HG03354 (cell line): ENCODE data around the gene MPPED1.

Experiments used
- ATAC-seq: cut with Tn5 transposase; IDR thresholded peaks from one replicate; pipeline ENCODE4 v1.9.1; 2021; ENCODE audit warnings: mild to moderate bottlenecking; ENCODE audit not compliant: unreplicated experiment, poor library complexity, severe bottlenecking

Gene MPPED1

GRCh38 chr22:43441751-43442150, 29.9 kb downstream of the MPPED1 start:
- no peak for ATAC-seq

GRCh38 chr22:43442386-43443151, 30.8 kb downstream of the MPPED1 start:
- ATAC-seq, result no peak

- no peak for ATAC-seq
Observed at GRCh38 chr22:43443152-43443471, 31.3 kb downstream of the MPPED1 start.

- ATAC-seq, result no peak
Observed at GRCh38 chr22:43446037-43446803, 34.4 kb downstream of the MPPED1 start.

GRCh38 chr22:43446916-43447315, 35.1 kb downstream of the MPPED1 start:
- ATAC-seq, result no peak

- no peak for ATAC-seq
Observed at GRCh38 chr22:43447380-43447779, 35.6 kb downstream of the MPPED1 start.

- no peak for ATAC-seq
Observed at GRCh38 chr22:43448048-43448447, 36.2 kb downstream of the MPPED1 start.

GRCh38 chr22:43449205-43449830, 37.5 kb downstream of the MPPED1 start:
- no peak for ATAC-seq

GRCh38 chr22:43449831-43450225, 38.0 kb downstream of the MPPED1 start:
- ATAC-seq, result no peak

- no peak for ATAC-seq
Observed at GRCh38 chr22:43451371-43452050, 39.7 kb downstream of the MPPED1 start.

- ATAC-seq, result no peak
Observed at GRCh38 chr22:43455846-43456245, 44.0 kb downstream of the MPPED1 start.

GRCh38 chr22:43457002-43457401, 45.2 kb downstream of the MPPED1 start:
- ATAC-seq, result no peak

- ATAC-seq, result no peak
Observed at GRCh38 chr22:43462701-43463100, 50.9 kb downstream of the MPPED1 start.

GRCh38 chr22:43464809-43465208, 53.0 kb downstream of the MPPED1 start:
- ATAC-seq, result no peak

GRCh38 chr22:43465291-43466015, 53.6 kb downstream of the MPPED1 start:
- ATAC-seq, result no peak

- ATAC-seq, result no peak
Observed at GRCh38 chr22:43466710-43467109, 54.9 kb downstream of the MPPED1 start.

- no peak for ATAC-seq
Observed at GRCh38 chr22:43467216-43467940, 55.6 kb downstream of the MPPED1 start.

GRCh38 chr22:43470253-43470652, 58.4 kb downstream of the MPPED1 start:
- ATAC-seq, result no peak

GRCh38 chr22:43470941-43471585, 59.2 kb downstream of the MPPED1 start:
- no peak for ATAC-seq
